Colonic mucosa (tissue), 4 donors: ENCODE data around the gene NATD1. TPM values are rescaled to one million over a fixed set of nuclear protein-coding genes. Genes with fewer than 3 reads are reported as not detected.

Source experiments
- DNase-seq: peaks from one replicate; pipeline ENCODE4 v3.0.0-alpha.2; 2020
- H3K27ac ChIP-seq: fragments of 200-600 bp; one replicate; pipeline ENCODE4 v1.8.0; 2021
- H3K27me3 ChIP-seq: fragments of 200-600 bp; one replicate; pipeline ENCODE4 v1.8.0; 2021
- H3K36me3 ChIP-seq: fragments of 200-600 bp; one replicate; pipeline ENCODE4 v1.8.0; 2021
- H3K4me1 ChIP-seq: fragments of 200-600 bp; one replicate; pipeline ENCODE4 v1.8.0; 2021; ENCODE audit warnings: mild to moderate bottlenecking
- H3K4me3 ChIP-seq: fragments of 200-600 bp; one replicate; pipeline ENCODE4 v1.8.0; 2021
- H3K9ac ChIP-seq, 2 donors: one replicate each; pipeline ENCODE4 v1.7.0; 2013; ENCODE audit warnings: control low read depth in 2 of 2, low read depth in 2 of 2, low read length in 2 of 2
- H3K9me3 ChIP-seq: fragments of 200-600 bp; one replicate; pipeline ENCODE4 v1.8.0; 2021
- intact Hi-C: fragments of 100-400 bp; cut with DNase I; formaldehyde crosslinking; loops from one replicate; pipeline ENCODE4 v1.14.1; 2022
- total RNA-seq, 2 donors: library from RNA; stranded (reverse); fragmentation: NEBNext Ultra II Directional in 1 of 2; extraction: Animal tissue kit (Norgen Biotek cat#: 25700) in 1 of 2; gene quantifications; one replicate each; pipeline ENCODE4 v1.2.1, GENCODE V29; 2021
- TF ChIP-seq, protein P1 (sequence below): fragments of 200-600 bp; IDR thresholded peaks from one replicate; pipeline ENCODE4 v1.8.0; 2022; ENCODE audit warnings: antibody characterized with exemption, mild to moderate bottlenecking
- donor health status: healthy.
- donor health status: DM: no; HTN: no; CAD: no.
- donor health status: DM: no; HTN: no; CAD: no.

The NATD1 gene
- total RNA-seq, 2 donors from 2014 or later, result 1.8 to 5.2 TPM

DNA sequence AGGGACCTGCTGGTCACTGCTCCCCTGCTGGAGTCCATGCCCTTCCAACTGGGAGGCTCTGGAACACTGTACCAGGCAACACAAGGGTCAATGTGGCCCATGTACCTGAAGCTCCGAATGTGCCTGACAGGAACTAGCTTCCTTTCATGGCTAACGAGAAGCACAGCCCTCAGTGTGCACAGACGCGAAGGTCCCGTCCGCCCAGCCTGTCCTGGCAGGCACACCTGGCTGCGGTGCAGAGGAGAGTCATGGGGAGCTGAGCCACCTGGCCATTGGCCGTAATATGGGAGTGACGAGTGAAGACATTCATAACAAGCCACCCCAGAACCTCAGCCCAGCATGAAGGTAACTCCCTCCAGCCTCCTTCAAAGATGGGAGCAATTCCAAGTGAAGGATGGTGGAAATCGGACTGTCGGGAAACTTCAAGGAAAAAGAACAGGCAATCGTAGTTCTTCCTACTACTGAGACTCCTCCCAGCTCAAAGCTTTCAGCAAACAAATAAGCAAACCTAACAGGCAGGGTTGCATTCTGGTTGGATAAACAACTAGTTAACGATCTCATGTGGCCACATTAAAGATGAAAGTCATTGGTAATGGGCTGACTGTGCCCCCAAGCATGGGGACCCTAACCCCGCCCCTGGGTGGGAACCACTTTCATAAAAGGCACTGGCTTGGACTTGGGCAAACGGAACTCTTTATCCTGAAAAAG is 52.5 kb downstream of the NATD1 start:
- intact Hi-C loops, result no loop called here

DNA sequence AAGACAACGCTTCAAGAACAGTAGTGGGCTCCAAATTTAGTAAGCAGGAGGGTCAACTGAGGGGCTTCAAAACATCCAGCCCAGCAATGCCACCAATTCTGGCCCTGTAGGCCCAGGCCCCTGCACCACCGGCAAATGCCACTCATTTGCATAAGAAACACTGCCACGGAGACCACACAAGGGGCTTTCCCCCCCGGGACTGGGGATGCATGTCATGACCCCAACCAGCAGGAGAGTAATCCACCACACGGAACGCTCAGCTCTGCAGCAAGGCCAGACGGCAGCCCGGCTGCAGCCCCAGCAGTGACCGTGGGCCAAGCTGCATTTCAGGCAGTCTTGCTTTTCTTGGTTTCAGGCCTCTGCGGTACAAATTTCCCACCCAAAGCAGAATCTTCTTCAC is 53.4 kb downstream of the NATD1 start:
- intact Hi-C loops, result no loop called here

More for the DNA sequence above, 52.5 kb downstream of the NATD1 start:
- Histone ChIP-seq H3K27me3 (no peaks in the 10 kb centered on the region), H3K9me3 (no peaks in the 10 kb centered on the region), H3K9ac (no peak overlapping the region), H3K4me3 (no peak overlapping the region), H3K4me1 (no peaks in the 10 kb centered on the region), H3K36me3 (peaks cover 16% of the 10 kb centered on the region), H3K27ac (no peak overlapping the region)
- TF ChIP-seq, protein P1, sequence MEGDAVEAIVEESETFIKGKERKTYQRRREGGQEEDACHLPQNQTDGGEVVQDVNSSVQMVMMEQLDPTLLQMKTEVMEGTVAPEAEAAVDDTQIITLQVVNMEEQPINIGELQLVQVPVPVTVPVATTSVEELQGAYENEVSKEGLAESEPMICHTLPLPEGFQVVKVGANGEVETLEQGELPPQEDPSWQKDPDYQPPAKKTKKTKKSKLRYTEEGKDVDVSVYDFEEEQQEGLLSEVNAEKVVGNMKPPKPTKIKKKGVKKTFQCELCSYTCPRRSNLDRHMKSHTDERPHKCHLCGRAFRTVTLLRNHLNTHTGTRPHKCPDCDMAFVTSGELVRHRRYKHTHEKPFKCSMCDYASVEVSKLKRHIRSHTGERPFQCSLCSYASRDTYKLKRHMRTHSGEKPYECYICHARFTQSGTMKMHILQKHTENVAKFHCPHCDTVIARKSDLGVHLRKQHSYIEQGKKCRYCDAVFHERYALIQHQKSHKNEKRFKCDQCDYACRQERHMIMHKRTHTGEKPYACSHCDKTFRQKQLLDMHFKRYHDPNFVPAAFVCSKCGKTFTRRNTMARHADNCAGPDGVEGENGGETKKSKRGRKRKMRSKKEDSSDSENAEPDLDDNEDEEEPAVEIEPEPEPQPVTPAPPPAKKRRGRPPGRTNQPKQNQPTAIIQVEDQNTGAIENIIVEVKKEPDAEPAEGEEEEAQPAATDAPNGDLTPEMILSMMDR, result no peak
- no peak for DNase-seq

DNA sequence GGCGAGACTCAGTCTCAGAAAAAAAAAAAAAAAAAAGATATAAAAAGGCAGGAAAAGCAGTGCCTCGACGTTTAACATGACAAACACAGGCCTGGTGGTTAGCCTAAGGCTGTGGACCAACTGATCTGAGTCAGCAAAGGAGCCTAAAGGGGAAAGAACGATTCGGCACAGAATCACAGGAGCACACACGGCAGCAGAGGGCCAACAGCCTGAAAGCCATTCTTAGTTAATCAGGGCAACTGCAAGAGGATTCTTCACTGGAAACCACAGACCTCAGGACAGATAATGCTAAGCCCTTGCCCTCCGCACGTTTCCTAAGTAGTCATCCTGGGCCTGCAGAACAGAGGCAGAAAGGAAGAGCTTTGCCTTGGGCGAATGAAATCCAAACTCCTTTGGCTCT is 53.9 kb downstream of the NATD1 start:
- intact Hi-C loops, result no loop called here
- Histone ChIP-seq H3K27me3 (no peaks in the 10 kb centered on the region), H3K9ac (no peak overlapping the region), H3K4me3 (no peak overlapping the region), H3K4me1 (no peaks in the 10 kb centered on the region), H3K9me3 (no peaks in the 10 kb centered on the region), H3K27ac (no peak overlapping the region), H3K36me3 (peaks cover 16% of the 10 kb centered on the region)
- DNase-seq, result no peak
- TF ChIP-seq, protein P1, result no peak

More for the DNA sequence above, 53.4 kb downstream of the NATD1 start:
- no peak for DNase-seq
- Histone ChIP-seq H3K36me3 (peaks cover 16% of the 10 kb centered on the region), H3K9ac (no peak overlapping the region), H3K4me3 (no peak overlapping the region), H3K27ac (no peak overlapping the region), H3K27me3 (no peaks in the 10 kb centered on the region), H3K4me1 (no peaks in the 10 kb centered on the region), H3K9me3 (no peaks in the 10 kb centered on the region)
- TF ChIP-seq, protein P1, result no peak

DNA sequence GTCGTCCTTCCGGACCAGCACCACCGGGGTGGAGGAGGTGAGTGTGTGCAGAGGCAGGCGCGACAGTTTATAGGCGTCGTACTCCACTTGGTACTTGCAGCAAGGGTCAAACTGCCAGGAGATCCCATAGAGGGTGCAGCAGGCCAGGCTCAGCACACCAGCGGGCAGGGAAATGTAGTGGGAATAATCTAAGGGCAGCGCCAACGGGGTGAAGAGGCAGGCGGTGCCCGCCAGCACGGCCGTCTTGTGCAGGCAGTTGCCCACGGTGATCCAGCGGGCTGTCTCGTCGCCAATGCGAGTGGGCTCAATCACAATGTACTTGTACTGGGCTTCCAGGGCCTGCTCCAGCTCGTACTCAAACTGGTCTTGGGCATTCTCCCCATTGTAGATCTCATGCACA is 54.8 kb downstream of the NATD1 start:
- Histone ChIP-seq H3K27me3 (no peaks in the 10 kb centered on the region), H3K4me1 (no peaks in the 10 kb centered on the region), H3K9ac (no peak overlapping the region), H3K36me3 (peaks cover 16% of the 10 kb centered on the region), H3K4me3 (no peak overlapping the region), H3K27ac (no peak overlapping the region), H3K9me3 (no peaks in the 10 kb centered on the region)
- TF ChIP-seq, protein P1, result no peak
- intact Hi-C loops, result no loop called here
- DNase-seq, result no peak

DNA sequence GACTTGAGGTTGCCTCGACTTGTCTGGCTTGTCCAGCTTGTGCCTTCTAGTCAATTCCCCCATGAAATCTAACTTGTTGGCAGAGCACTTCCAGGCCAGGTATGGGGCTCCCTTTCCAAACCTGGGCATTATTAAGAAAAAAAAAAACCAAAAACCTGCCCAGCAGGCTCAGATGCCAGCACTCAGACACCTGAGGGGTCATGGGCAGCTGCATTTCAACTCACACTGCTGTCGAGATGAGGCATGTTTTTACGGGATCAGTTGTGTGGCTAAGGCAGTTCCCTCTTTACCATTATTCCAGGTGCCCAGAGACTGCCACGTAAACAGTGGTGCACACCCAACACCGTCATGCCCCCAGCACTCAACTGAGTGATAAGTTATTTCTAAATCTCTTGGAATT is 57.1 kb downstream of the NATD1 start:
- H3K9ac ChIP-seq, result no peak overlapping the region
- peaks cover 16% of the 10 kb centered on the region for H3K36me3 ChIP-seq
- intact Hi-C loops, result no loop called here
- no peak for DNase-seq
- no peak overlapping the region for H3K4me3 ChIP-seq
- no peak overlapping the region for H3K27ac ChIP-seq
- H3K9me3 ChIP-seq, result no peaks in the 10 kb centered on the region
- TF ChIP-seq, protein P1, result no peak
- no peaks in the 10 kb centered on the region for H3K27me3 ChIP-seq
- no peaks in the 10 kb centered on the region for H3K4me1 ChIP-seq
